Upper lobe of left lung (tissue), 6 donors: Measurements from ENCODE around the gene ZBTB48. TPM values are rescaled to one million over a fixed set of nuclear protein-coding genes. Genes with fewer than 3 reads are reported as not detected.

Source experiments
- ATAC-seq, 2 donors: fragments of 200-7000 bp; cut with Tn5 transposase; one replicate each; pipeline ENCODE4 v1.9.1; 2022; ENCODE audit warnings: mild to moderate bottlenecking in 2 of 2, moderate library complexity in 2 of 2; ENCODE audit not compliant: low FRiP score in 2 of 2
- DNase-seq, 2 donors: peaks; one replicate each; pipeline ENCODE4 v3.0.0-alpha.2; 2019 to 2020
- H3K27ac ChIP-seq, 4 donors: fragments of 200-600 bp; sonication (generic); one replicate each; pipeline ENCODE4 v1.5.1; 2016 to 2019
- H3K27me3 ChIP-seq, 4 donors: fragments of 200-600 bp; sonication (generic); one replicate each; pipeline ENCODE4 v1.5.1; 2017 to 2019
- H3K36me3 ChIP-seq, 4 donors: fragments of 200-600 bp; sonication (generic); one replicate each; pipeline ENCODE4 v1.5.1; 2016 to 2019
- H3K4me1 ChIP-seq, 4 donors: fragments of 200-600 bp; sonication (generic); one replicate each; pipeline ENCODE4 v1.5.1; 2018 to 2019
- H3K4me3 ChIP-seq, 4 donors: fragments of 200-600 bp; sonication (generic); one replicate each; pipeline ENCODE4 v1.5.1; 2017 to 2019; ENCODE audit warnings: mild to moderate bottlenecking in 2 of 4, moderate library complexity in 1 of 4
- H3K9me3 ChIP-seq, 4 donors: fragments of 200-600 bp; sonication (generic); one replicate each; pipeline ENCODE4 v1.5.1; 2018 to 2019
- CTCF ChIP-seq, 6 experiments: fragments of 450-650 bp in 4 of 6; fragments of 200-600 bp in 2 of 6; sonication (generic) in 2 of 6; IDR thresholded peaks; one replicate each; pipeline ENCODE4 v1.5.1; 2016 to 2019; ENCODE audit warnings: antibody characterized with exemption in 6 of 6
- EP300 ChIP-seq, 4 donors: sonication (generic); formaldehyde crosslinking; IDR thresholded peaks; one replicate each; pipeline ENCODE4 v1.5.1; 2017; ENCODE audit warnings: antibody characterized with exemption in 4 of 4, control low read depth in 2 of 4
- POLR2A ChIP-seq, 4 donors: fragments of 450-650 bp; IDR thresholded peaks; one replicate each; pipeline ENCODE4 v1.5.1; 2016 to 2017; ENCODE audit warnings: antibody characterized with exemption in 4 of 4, mild to moderate bottlenecking in 2 of 4
- POLR2AphosphoS5 ChIP-seq, 2 donors: sonication (generic); formaldehyde crosslinking; IDR thresholded peaks; one replicate each; pipeline ENCODE4 v1.5.1; 2017; ENCODE audit warnings: antibody characterized with exemption in 2 of 2
- WGBS, 2 donors: methylation state at CpG; one replicate each; pipeline ENCODE4 v1.1.5; 2017 to 2018; 5-methylcytosine and 5-hydroxymethylcytosine counted together
- total RNA-seq, 6 donors: library from RNA; depleted of rRNA in 4 of 6; stranded (reverse); fragments of >200 nt in 4 of 6; gene quantifications; one replicate each; pipeline versions ENCODE4 v1.1.0 to v1.2.1, GENCODE V29; 2016 to 2021
- donor health status: DM: no; HTN: no; CAD: no; lungs with moderate emphysema.
- donor health status: DM: no; HTN: yes; CAD: no; lungs with severe emphysema.

ZBTB48 gene
- total RNA-seq, 6 donors from 2014 or later: 16.2 to 56.6 (median 36.9) TPM

GRCh38 chr1:6623269-6623965 lies 43.6 kb downstream of the ZBTB48 start:
- TF ChIP-seq POLR2AphosphoS5 (IDR thresholded peaks at IDR 0.05): no peak
- no peak for TF ChIP-seq EP300 (IDR thresholded peaks at IDR 0.05)
- TF ChIP-seq CTCF (IDR thresholded peaks at IDR 0.05): no peak
- TF ChIP-seq POLR2A (IDR thresholded peaks at IDR 0.05): no peak
- ATAC-seq (no peak), DNase-seq (no peak)
- H3K36me3 ChIP-seq: peaks cover 10 to 51% (median 36%) of the 10 kb centered on the region in 4 donors
- H3K4me1 ChIP-seq: peaks cover 14 to 31% (median 22%) of the 10 kb centered on the region in 4 donors
- no peaks in the 10 kb centered on the region for H3K9me3 ChIP-seq
- H3K27ac ChIP-seq: no peak overlapping the region
- no peak overlapping the region for H3K4me3 ChIP-seq
- 85 to 86% methylated on average over 14 of the region's 14 CpGs for WGBS, 2 donors
- H3K27me3 ChIP-seq: no peaks in the 10 kb centered on the region

- H3K27me3 ChIP-seq: no peaks in the 10 kb centered on the region
- 4 to 7% methylated on average over 3 to 22 of the region's 73 CpGs for WGBS, 2 donors
- DNase-seq (peak; percentile 90 to 98), ATAC-seq (peak; percentile 92 to 97)
- H3K4me3 ChIP-seq: peak within 1 kb of the TSS; percentile 68 to 94 (median 88)
- peaks cover 15 to 56% (median 39%) of the 10 kb centered on the region in 4 donors for H3K36me3 ChIP-seq
- TF ChIP-seq POLR2A (IDR thresholded peaks at IDR 0.05) (peak in 1 of 4 donors; percentile 66), POLR2AphosphoS5 (IDR thresholded peaks at IDR 0.05) (peak in 1 of 2 donors; percentile 31), EP300 (IDR thresholded peaks at IDR 0.05) (no peak), CTCF (IDR thresholded peaks at IDR 0.05) (no peak)
- H3K27ac ChIP-seq: peak within 1 kb of the TSS; percentile 70 to 92 (median 76)
- H3K4me1 ChIP-seq: peaks cover 14 to 31% (median 22%) of the 10 kb centered on the region in 4 donors
- H3K9me3 ChIP-seq: no peaks in the 10 kb centered on the region
These were observed 45.2 kb downstream of the ZBTB48 start, which contains the start of gene THAP3 for GRCh38 chr1:6624710-6625583. THAP3 (plus strand) TSS chr1:6624868; CDS start chr1:6625219, 351 bp downstream.

- peaks cover 15 to 56% (median 38%) of the 10 kb centered on the region in 4 donors for H3K36me3 ChIP-seq
- peak overlapping the region; percentile 68 to 94 (median 88) for H3K4me3 ChIP-seq
- WGBS, 2 donors: 6 to 11% methylated on average over 20 to 32 of the region's 32 CpGs
- H3K27me3 ChIP-seq: no peaks in the 10 kb centered on the region
- H3K27ac ChIP-seq: peak overlapping the region; percentile 70 to 92 (median 76)
- no peaks in the 10 kb centered on the region for H3K9me3 ChIP-seq
- peaks cover 14 to 31% (median 22%) of the 10 kb centered on the region in 4 donors for H3K4me1 ChIP-seq
- ATAC-seq (peak; percentile 23 to 44), DNase-seq (no peak)
- TF ChIP-seq CTCF (IDR thresholded peaks at IDR 0.05) (peak in 1 of 6 experiments; percentile 27), POLR2AphosphoS5 (IDR thresholded peaks at IDR 0.05) (no peak)
These were observed 45.9 kb downstream of the ZBTB48 start for GRCh38 chr1:6625584-6626149.

- H3K27me3 ChIP-seq: no peaks in the 10 kb centered on the region
- peaks cover 5 to 56% (median 32%) of the 10 kb centered on the region in 4 donors for H3K36me3 ChIP-seq
- H3K9me3 ChIP-seq: no peaks in the 10 kb centered on the region
- peaks cover 14 to 31% (median 22%) of the 10 kb centered on the region in 4 donors for H3K4me1 ChIP-seq
- TF ChIP-seq CTCF (IDR thresholded peaks at IDR 0.05): no peak
- TF ChIP-seq EP300 (IDR thresholded peaks at IDR 0.05): no peak
- TF ChIP-seq POLR2A (IDR thresholded peaks at IDR 0.05): no peak
- TF ChIP-seq POLR2AphosphoS5 (IDR thresholded peaks at IDR 0.05): no peak
- H3K27ac ChIP-seq: no peak overlapping the region
- 95 to 96% methylated on average over 8 to 9 of the region's 9 CpGs for WGBS, 2 donors
- ATAC-seq (no peak), DNase-seq (no peak)
- no peak overlapping the region for H3K4me3 ChIP-seq
These were observed 47.2 kb downstream of the ZBTB48 start for GRCh38 chr1:6627031-6627430.
